ENCODE results near the gene PLCXD1. TPM values are rescaled to one million over a fixed set of nuclear protein-coding genes. Genes with fewer than 3 reads are reported as not detected.

Gene PLCXD1
- total and polyA plus RNA-seq, 8 donors = 17.0 to 58.2 (median 36.7) TPM

- Histone ChIP-seq H3K27ac (no peak overlapping the region), H3K27me3 (no peaks in the 10 kb centered on the region), H3K4me3 (no peak overlapping the region), H3K9me3 (no peaks in the 10 kb centered on the region), H3K36me3 (peaks cover 0 to 43% of the 10 kb centered on the region in 2 donors), H3K4me1 (no peaks in the 10 kb centered on the region)
- no peak for TF ChIP-seq CTCF (IDR thresholded peaks at IDR 0.05)
- DNase-seq = peak in 1 of 4 donors; percentile 0
- no peak for ATAC-seq
- intact Hi-C loops (cut with DNase I) = no loop called here
Observed at GRCh38 chrX:285076-285677, 4.0 kb downstream of the PLCXD1 start.

- no peak overlapping the region for H3K4me3 ChIP-seq
- ATAC-seq (no peak), DNase-seq (peak in 2 of 4 donors; percentile 7 to 16)
- H3K27me3 ChIP-seq = no peaks in the 10 kb centered on the region
- TF ChIP-seq CTCF (IDR thresholded peaks at IDR 0.05) = no peak
- H3K9me3 ChIP-seq = no peaks in the 10 kb centered on the region
- no peaks in the 10 kb centered on the region for H3K4me1 ChIP-seq
- H3K27ac ChIP-seq = no peak overlapping the region
- peaks cover 0 to 68% of the 10 kb centered on the region in 2 donors for H3K36me3 ChIP-seq
- intact Hi-C loops (cut with DNase I) = no loop called here
Observed at GRCh38 chrX:287670-288069, 6.5 kb downstream of the PLCXD1 start.

- H3K4me3 ChIP-seq = no peak overlapping the region
- H3K36me3 ChIP-seq = peaks cover 0 to 77% of the 10 kb centered on the region in 2 donors
- H3K9me3 ChIP-seq = peaks cover 0 to 4% of the 10 kb centered on the region in 2 donors
- H3K27me3 ChIP-seq = no peaks in the 10 kb centered on the region
- DNase-seq (peak in 2 of 4 donors; percentile 18 to 78), ATAC-seq (no peak)
- no peaks in the 10 kb centered on the region for H3K4me1 ChIP-seq
- no peak for TF ChIP-seq CTCF (IDR thresholded peaks at IDR 0.05)
- H3K27ac ChIP-seq = no peak overlapping the region
- intact Hi-C loops (cut with DNase I) = no loop called here
Observed at GRCh38 chrX:288561-288991, 7.4 kb downstream of the PLCXD1 start.

GRCh38 chrX:290476-291166 is 9.4 kb downstream of the PLCXD1 start:
- Histone ChIP-seq H3K27me3 (no peaks in the 10 kb centered on the region), H3K4me1 (no peaks in the 10 kb centered on the region), H3K36me3 (peaks cover 0 to 83% of the 10 kb centered on the region in 2 donors), H3K27ac (no peak overlapping the region), H3K9me3 (peaks cover 0 to 5% of the 10 kb centered on the region in 2 donors), H3K4me3 (no peak overlapping the region)
- ATAC-seq = no peak
- DNase-seq = peak in 2 of 4 donors; percentile 19 to 57
- TF ChIP-seq CTCF (IDR thresholded peaks at IDR 0.05) = no peak
- intact Hi-C loops (cut with DNase I) = no loop called here

GRCh38 chrX:291411-291901 is 10.3 kb downstream of the PLCXD1 start:
- Histone ChIP-seq H3K9me3 (peaks cover 0 to 5% of the 10 kb centered on the region in 2 donors), H3K4me3 (no peak overlapping the region), H3K27ac (no peak overlapping the region), H3K27me3 (no peaks in the 10 kb centered on the region), H3K36me3 (peaks cover 0 to 84% of the 10 kb centered on the region in 2 donors), H3K4me1 (no peaks in the 10 kb centered on the region)
- no peak for TF ChIP-seq CTCF (IDR thresholded peaks at IDR 0.05)
- DNase-seq (peak in 2 of 4 donors; percentile 22 to 63), ATAC-seq (no peak)
- intact Hi-C loops (cut with DNase I) = no loop called here
